ENCODE data around the gene GNAS. TPM values are rescaled to one million over a fixed set of nuclear protein-coding genes. Genes with fewer than 3 reads are reported as not detected.
"Not testable (repeated sequence)": the region's sequence is repeated elsewhere in the genome, so short reads cannot be mapped to it uniquely, and the experiment has no call there.

GNAS gene
- polyA plus RNA-seq, 3 donors from 2014 or later: 70.1 to 127 (median 107) TPM

DNA sequence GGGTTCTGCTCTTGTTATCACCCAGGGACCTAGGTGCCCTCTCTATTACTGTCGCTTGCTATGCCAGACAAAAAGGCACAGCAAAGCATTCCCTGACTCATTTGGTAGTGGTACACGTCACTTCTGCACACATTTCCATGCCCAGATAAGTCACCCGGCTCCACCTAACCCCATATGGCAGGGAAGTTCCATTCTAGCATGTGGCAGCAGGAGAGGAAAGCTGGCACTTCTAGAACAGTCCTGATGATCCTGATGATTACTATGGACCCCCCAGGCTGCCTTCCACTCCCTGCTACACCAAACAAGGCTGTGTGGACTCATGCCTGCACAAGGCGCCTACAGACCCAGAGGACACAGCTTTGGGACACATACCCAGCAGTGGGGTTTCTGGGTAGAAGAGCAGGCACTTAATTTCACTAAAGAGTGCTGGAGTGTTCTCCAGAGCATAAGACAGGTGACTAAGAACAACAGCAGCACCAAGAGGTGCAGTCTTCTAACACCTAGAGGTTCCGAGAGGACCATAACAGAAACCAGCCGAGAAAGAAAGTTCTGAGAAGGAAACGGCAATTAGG, 75.1 kb downstream of the GNAS start:
- Mint-ChIP-seq H3K9me3 (no peaks in the 10 kb centered on the region), H3K36me3 (no peaks in the 10 kb centered on the region), H3K27me3 (ENCODE audit: low read depth in 3 of 3) (peaks cover 0 to 16% (median 12%) of the 10 kb centered on the region in 3 donors), H3K27ac (no peak overlapping the region), H3K4me1 (no peaks in the 10 kb centered on the region), H3K4me3 (no peak overlapping the region)
- DNase-seq: no peak

DNA sequence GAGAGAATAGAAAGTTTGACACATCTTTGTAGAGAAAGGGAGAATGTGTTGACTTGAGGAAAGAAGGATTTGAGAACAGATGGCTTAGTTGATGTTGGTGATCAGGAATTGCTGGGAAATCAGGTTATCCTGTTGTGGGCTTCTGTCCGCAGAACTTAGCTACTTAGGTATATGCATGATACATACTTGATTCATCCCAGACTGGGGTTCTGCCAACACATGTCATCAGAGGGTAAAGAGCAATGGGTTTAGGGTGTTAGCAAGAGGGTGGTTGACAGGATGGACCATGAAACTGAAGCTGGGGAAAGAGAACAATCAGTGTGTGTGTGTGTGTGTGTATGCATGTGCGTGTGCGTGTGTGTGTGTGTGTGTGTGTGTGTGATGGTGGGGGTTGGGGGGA, 78.0 kb downstream of the GNAS start:
- Mint-ChIP-seq H3K4me1 (no peaks in the 10 kb centered on the region), H3K27me3 (ENCODE audit: low read depth in 3 of 3) (peaks cover 0 to 19% (median 13%) of the 10 kb centered on the region in 3 donors), H3K4me3 (no peak overlapping the region), H3K9me3 (no peaks in the 10 kb centered on the region), H3K27ac (no peak overlapping the region), H3K36me3 (no peaks in the 10 kb centered on the region)
- DNase-seq: no peak

DNA sequence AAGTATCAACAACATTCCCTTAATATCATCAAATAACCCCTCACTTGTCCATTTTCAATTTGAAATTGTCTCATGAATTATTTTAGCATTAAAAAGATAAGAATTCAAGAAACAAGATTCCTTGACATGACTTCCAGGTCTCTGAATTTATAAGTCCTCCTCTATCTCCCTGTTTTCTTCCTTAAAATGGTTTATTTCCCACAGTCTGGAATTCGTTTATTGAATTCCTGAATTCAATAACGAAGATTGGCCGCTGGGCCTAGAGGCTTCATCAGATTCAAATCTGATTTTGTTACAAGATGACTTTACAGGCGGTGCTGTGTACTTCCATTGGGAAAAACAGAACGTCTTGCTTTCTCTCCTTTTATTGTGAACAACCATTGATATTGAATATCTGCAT, 79.7 kb downstream of the GNAS start:
- peaks cover 0 to 5% (median 0%) of the 10 kb centered on the region in 3 donors for H3K36me3 Mint-ChIP-seq
- H3K4me3 Mint-ChIP-seq: no peak overlapping the region
- no peaks in the 10 kb centered on the region for H3K9me3 Mint-ChIP-seq
- no peak overlapping the region for H3K27ac Mint-ChIP-seq
- H3K27me3 Mint-ChIP-seq (ENCODE audit: low read depth in 3 of 3): peaks cover 0 to 26% (median 13%) of the 10 kb centered on the region in 3 donors
- DNase-seq: no peak
- H3K4me1 Mint-ChIP-seq: no peaks in the 10 kb centered on the region

- Mint-ChIP-seq H3K9me3 (no peaks in the 10 kb centered on the region), H3K4me1 (no peaks in the 10 kb centered on the region), H3K27me3 (ENCODE audit: low read depth in 3 of 3) (peaks cover 0 to 21% (median 3%) of the 10 kb centered on the region in 3 donors), H3K36me3 (peaks cover 0 to 5% (median 0%) of the 10 kb centered on the region in 3 donors), H3K4me3 (no peak overlapping the region), H3K27ac (no peak overlapping the region)
- no peak for DNase-seq
These were observed 85.6 kb downstream of the GNAS start for GRCh38 chr20:58938078-58938477.

DNA sequence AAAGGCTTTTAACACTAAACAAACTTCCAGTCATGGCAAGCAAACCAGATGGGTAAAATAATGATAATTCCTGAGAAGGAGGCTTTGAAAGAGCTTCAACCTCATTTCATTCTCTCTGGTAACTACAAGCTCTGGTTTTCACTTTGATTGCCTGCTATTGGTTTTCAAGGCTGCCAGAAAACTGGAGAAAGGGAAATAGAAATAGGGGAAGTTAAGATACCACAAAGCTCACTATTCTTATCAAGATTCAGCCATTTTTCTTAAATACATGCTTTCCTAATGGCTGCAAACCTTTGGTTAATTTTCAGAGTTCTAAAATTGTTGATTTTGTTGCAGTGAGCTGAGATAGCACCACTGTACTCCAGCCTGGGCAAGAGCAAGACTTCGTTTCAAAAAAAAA, 86.0 kb downstream of the GNAS start:
- H3K4me3 Mint-ChIP-seq: no peak overlapping the region

GRCh38 chr20:58941471-58941870, 89.0 kb downstream of the GNAS start:
- H3K9me3 Mint-ChIP-seq: no peaks in the 10 kb centered on the region
- no peaks in the 10 kb centered on the region for H3K4me1 Mint-ChIP-seq
- no peak overlapping the region for H3K27ac Mint-ChIP-seq
- peaks cover 0 to under 1% (median 0%) of the 10 kb centered on the region in 3 donors for H3K36me3 Mint-ChIP-seq
- DNase-seq: no peak
- no peak overlapping the region for H3K4me3 Mint-ChIP-seq
- peaks cover 0 to 9% (median 3%) of the 10 kb centered on the region in 3 donors for H3K27me3 Mint-ChIP-seq (ENCODE audit: low read depth in 3 of 3)

More for the DNA sequence above, 86.0 kb downstream of the GNAS start:
- DNase-seq: no peak
- no peak overlapping the region for H3K27ac Mint-ChIP-seq
- no peaks in the 10 kb centered on the region for H3K9me3 Mint-ChIP-seq
- H3K36me3 Mint-ChIP-seq: peaks cover 0 to 5% (median 0%) of the 10 kb centered on the region in 3 donors
- no peaks in the 10 kb centered on the region for H3K4me1 Mint-ChIP-seq
- peaks cover 0 to 21% (median 3%) of the 10 kb centered on the region in 3 donors for H3K27me3 Mint-ChIP-seq (ENCODE audit: low read depth in 3 of 3)

DNA sequence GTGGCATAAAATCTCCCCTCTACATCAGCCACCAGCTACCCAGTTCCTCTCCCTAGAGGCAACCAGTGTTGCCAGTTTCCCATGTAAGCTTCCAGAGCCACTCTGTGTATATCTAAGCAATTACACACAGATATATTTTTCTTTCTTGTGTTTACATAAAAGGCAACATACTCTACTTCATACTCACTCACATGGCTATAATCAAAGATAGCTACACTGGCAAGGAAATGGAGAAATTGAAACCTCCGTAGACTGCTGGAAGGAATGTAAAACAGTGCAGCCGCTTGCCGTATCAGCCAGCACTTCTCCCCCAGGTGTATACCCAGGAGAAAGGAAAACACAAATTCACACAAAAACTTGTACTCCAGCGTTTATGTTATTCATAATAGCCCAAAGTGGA, 90.0 kb downstream of the GNAS start:
- DNase-seq: no peak
- no peak overlapping the region for H3K4me3 Mint-ChIP-seq
- H3K9me3 Mint-ChIP-seq: no peaks in the 10 kb centered on the region
- H3K27me3 Mint-ChIP-seq (ENCODE audit: low read depth in 3 of 3): peaks cover 0 to 3% (median 3%) of the 10 kb centered on the region in 3 donors
- no peak overlapping the region for H3K27ac Mint-ChIP-seq
- no peaks in the 10 kb centered on the region for H3K36me3 Mint-ChIP-seq
- H3K4me1 Mint-ChIP-seq: no peaks in the 10 kb centered on the region

GRCh38 chr20:58944610-58945009, 92.1 kb downstream of the GNAS start:
- Mint-ChIP-seq H3K27ac (no peak overlapping the region), H3K36me3 (no peaks in the 10 kb centered on the region), H3K9me3 (no peaks in the 10 kb centered on the region), H3K4me3 (no peak overlapping the region), H3K4me1 (no peaks in the 10 kb centered on the region), H3K27me3 (ENCODE audit: low read depth in 3 of 3) (peaks cover 2 to 6% (median 2%) of the 10 kb centered on the region in 3 donors)
- no peak for DNase-seq

GRCh38 chr20:58945965-58946631, 93.6 kb downstream of the GNAS start:
- Mint-ChIP-seq H3K27me3 (ENCODE audit: low read depth in 3 of 3) (peaks cover 2 to 6% (median 4%) of the 10 kb centered on the region in 3 donors), H3K9me3 (no peaks in the 10 kb centered on the region), H3K4me3 (no peak overlapping the region), H3K4me1 (no peaks in the 10 kb centered on the region), H3K36me3 (no peaks in the 10 kb centered on the region), H3K27ac (no peak overlapping the region)
- no peak for DNase-seq

DNA sequence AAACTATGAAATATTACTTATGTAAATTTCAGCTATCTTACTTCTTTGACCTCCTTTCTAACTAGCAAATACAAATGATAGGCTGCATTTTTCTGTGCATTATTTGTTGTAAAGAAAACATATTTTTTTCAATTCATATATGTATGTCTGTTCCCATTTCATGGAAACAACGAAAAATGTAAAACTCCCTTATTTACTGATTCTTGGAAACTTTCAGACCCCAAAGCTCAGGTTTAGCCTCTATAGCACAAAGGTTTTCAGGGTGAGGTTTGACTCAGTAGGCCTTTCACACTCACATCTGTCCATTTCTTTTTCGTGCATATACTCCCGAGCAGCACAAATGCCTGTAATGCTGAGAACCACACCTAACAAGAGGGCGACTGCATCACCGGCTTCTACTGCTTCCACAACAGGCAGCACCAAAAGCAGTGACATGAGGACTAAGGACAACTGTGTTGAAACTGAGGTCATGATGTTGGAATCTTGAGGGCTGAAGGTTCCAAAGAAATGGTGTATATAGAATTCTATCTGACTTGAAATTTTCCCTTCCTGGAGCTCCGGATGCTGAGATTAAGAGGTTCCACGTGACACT, 95.4 kb downstream of the GNAS start:
- H3K36me3 Mint-ChIP-seq; H3K27ac Mint-ChIP-seq; H3K4me3 Mint-ChIP-seq; H3K4me1 Mint-ChIP-seq; H3K27me3 Mint-ChIP-seq (ENCODE audit: low read depth in 3 of 3); DNase-seq; H3K9me3 Mint-ChIP-seq: not testable (repeated sequence)

GRCh38 chr20:58950603-58951002, 98.1 kb downstream of the GNAS start:
- H3K27ac Mint-ChIP-seq: no peak overlapping the region
- no peak overlapping the region for H3K4me3 Mint-ChIP-seq
- no peaks in the 10 kb centered on the region for H3K4me1 Mint-ChIP-seq
- DNase-seq: no peak
- H3K36me3 Mint-ChIP-seq: no peaks in the 10 kb centered on the region
- H3K27me3 Mint-ChIP-seq (ENCODE audit: low read depth in 3 of 3): peaks cover 2 to 9% (median 6%) of the 10 kb centered on the region in 3 donors
- H3K9me3 Mint-ChIP-seq: no peaks in the 10 kb centered on the region

- no peak overlapping the region for H3K4me3 Mint-ChIP-seq
- H3K27ac Mint-ChIP-seq: no peak overlapping the region
- peaks cover 2 to 11% (median 9%) of the 10 kb centered on the region in 3 donors for H3K27me3 Mint-ChIP-seq (ENCODE audit: low read depth in 3 of 3)
- H3K36me3 Mint-ChIP-seq: no peaks in the 10 kb centered on the region
- H3K4me1 Mint-ChIP-seq: no peaks in the 10 kb centered on the region
- H3K9me3 Mint-ChIP-seq: no peaks in the 10 kb centered on the region
- DNase-seq: no peak
These were observed 100.5 kb downstream of the GNAS start for GRCh38 chr20:58953050-58953449.

DNA sequence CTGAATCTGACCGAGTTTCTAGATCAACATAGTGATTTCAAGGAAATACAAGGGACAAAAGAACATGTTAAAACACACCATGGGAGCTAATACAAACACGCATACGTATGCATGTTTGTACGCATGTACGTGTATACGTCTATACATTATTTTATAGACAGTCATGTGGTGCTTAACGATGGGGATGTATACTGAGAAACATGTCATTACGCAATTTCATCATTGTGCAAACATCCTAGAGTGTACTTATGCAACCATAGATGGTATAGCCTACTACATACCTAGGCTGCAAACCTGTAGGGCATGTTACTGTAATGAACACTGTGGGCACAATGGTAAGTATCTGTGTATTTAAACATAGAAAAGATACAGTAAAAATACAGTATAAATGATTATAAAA, 103.6 kb downstream of the GNAS start:
- Mint-ChIP-seq H3K27me3 (ENCODE audit: low read depth in 3 of 3) (peaks cover 0 to 12% (median 3%) of the 10 kb centered on the region in 3 donors), H3K9me3 (no peaks in the 10 kb centered on the region), H3K4me1 (no peaks in the 10 kb centered on the region), H3K4me3 (no peak overlapping the region), H3K27ac (no peak overlapping the region), H3K36me3 (no peaks in the 10 kb centered on the region)
- no peak for DNase-seq

GRCh38 chr20:58959652-58960051, 107.1 kb downstream of the GNAS start:
- H3K4me1 Mint-ChIP-seq: no peaks in the 10 kb centered on the region
- no peak for DNase-seq
- no peak overlapping the region for H3K4me3 Mint-ChIP-seq
- H3K9me3 Mint-ChIP-seq: no peaks in the 10 kb centered on the region
- peaks cover 5 to 12% (median 5%) of the 10 kb centered on the region in 3 donors for H3K27me3 Mint-ChIP-seq (ENCODE audit: low read depth in 3 of 3)
- H3K27ac Mint-ChIP-seq: no peak overlapping the region
- peaks cover 0 to 5% (median 3%) of the 10 kb centered on the region in 3 donors for H3K36me3 Mint-ChIP-seq
